Stimulated activated CD8-positive, alpha-beta memory T cell treated with anti-CD3 and anti-CD28 coated beads, Interleukin-4, amount 100 ng/mL, for 4 hours (primary cell): ENCODE data around the gene PHF20.
"Not testable (repeated sequence)": the region's sequence is repeated elsewhere in the genome, so short reads cannot be mapped to it uniquely, and the experiment has no call there.

Source experiments
- DNase-seq, 2 donors: peaks; one replicate each; pipeline ENCODE4 v3.0.0-alpha.2; 2020; ENCODE audit warnings: low read depth in 2 of 2, low spot score in 1 of 2

The PHF20 gene

GRCh38 chr20:35776513-35777101 is 4.8 kb downstream of the PHF20 start:
- DNase-seq = no peak

GRCh38 chr20:35783811-35784210 is 12.0 kb downstream of the PHF20 start:
- DNase-seq = not testable (repeated sequence)

GRCh38 chr20:35785541-35785940 is 13.7 kb downstream of the PHF20 start:
- DNase-seq = not testable (repeated sequence)

GRCh38 chr20:35788796-35789195 is 17.0 kb downstream of the PHF20 start:
- no peak for DNase-seq

DNA sequence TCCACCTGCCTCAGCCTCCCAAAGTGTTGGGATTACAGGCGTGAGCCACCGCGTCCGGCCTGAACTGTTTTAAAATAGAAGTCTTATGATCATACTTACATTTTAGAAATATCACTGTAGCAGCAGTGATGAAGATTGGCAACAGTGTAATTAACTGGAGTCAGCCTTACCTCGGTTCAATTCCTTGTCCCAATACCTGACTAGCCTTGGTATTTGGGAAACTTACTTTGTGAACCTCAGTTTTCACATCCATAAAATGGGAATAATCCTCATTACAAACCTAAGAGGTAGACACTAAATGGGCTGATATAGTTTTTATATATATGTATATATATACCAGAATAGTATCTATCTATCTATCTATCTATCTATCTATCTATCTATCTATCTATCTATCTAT is 19.3 kb downstream of the PHF20 start:
- DNase-seq = no peak

GRCh38 chr20:35791821-35792220 is 20.0 kb downstream of the PHF20 start:
- no peak for DNase-seq

GRCh38 chr20:35792740-35793139 is 20.9 kb downstream of the PHF20 start:
- no peak for DNase-seq

DNA sequence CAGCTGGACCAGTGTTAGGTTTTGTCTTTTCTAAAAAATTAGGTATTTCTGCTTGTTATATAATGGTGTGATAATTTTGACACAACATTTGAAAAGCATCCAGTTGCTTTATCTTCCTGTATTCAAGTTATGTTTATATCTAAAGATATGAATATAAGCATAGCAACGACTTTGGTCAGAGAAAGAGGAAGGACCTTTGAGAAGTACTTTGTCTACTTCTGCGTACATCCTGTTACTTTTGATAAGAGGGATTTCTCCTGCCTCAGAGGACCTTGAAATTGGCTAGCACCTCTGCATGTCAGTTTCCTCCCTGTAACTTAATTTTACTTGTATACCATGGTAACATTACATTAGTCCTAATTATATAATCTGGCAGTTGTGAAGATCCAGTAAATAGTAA is 24.8 kb downstream of the PHF20 start:
- no peak for DNase-seq

DNA sequence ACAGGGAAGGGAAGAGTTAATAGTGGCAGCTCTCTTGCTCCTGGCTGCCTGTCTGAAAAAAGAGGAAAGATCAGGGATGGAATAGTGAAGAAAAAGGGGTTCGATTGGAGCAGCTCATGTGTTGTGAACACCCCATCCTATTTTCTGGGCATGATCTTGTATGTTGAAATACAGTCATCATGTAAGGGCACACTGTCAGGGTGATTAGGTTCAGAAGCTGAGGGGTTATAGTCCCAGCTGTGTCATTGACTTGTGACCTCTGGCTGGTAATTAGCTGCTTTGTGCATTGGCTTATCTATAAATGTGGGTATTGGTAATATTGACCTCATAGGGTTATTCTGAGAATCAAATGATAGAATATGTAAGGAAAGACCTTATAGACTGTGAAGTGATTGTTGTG is 30.1 kb downstream of the PHF20 start:
- DNase-seq = no peak

- no peak for DNase-seq
Measured at GRCh38 chr20:35806075-35806474, 34.3 kb downstream of the PHF20 start.

GRCh38 chr20:35807877-35808276 is 36.1 kb downstream of the PHF20 start:
- no peak for DNase-seq

- DNase-seq = no peak
Measured at GRCh38 chr20:35820715-35821114, 48.9 kb downstream of the PHF20 start.

DNA sequence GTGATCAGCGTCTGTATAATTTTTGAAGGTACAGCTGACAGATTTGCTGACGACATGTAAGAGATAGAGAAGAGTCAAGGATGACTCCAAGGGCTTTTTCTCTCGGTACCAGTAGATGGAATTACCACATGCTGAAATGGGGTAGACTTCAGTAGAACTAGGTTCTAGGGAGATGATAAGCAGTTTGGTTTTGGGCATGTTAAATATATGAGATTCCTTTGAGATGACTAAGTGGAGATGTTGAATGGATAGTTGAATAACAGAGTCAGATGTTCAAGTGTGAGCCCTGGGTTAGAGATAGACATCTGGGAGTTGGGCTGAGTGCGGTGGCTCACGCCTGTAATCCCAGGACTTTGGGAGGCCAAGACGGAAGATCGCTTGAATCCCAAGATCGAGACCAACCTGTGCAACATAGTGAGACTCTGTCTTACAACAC is 50.0 kb downstream of the PHF20 start:
- no peak for DNase-seq

DNA sequence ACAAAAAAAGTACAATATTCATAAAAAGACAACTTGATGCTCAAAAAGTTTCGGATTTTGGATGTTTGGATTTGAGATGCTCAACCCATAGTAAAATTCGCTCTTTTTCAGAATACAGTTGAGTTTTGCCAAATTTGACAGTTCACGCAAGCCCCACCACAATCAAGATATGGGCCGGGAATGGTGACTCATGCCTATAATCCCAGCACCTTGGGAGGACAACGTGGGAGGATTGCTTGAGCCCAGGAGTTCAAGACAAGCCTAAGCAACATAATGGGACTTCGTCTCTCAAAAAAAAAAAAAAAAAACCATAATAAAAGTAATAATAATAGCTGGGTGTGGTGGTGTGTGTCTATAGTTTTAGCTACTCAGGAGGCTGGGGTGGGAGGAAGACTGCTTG is 51.3 kb downstream of the PHF20 start:
- DNase-seq = no peak

- DNase-seq = no peak
Measured at GRCh38 chr20:35823937-35824336, 52.1 kb downstream of the PHF20 start.

DNA sequence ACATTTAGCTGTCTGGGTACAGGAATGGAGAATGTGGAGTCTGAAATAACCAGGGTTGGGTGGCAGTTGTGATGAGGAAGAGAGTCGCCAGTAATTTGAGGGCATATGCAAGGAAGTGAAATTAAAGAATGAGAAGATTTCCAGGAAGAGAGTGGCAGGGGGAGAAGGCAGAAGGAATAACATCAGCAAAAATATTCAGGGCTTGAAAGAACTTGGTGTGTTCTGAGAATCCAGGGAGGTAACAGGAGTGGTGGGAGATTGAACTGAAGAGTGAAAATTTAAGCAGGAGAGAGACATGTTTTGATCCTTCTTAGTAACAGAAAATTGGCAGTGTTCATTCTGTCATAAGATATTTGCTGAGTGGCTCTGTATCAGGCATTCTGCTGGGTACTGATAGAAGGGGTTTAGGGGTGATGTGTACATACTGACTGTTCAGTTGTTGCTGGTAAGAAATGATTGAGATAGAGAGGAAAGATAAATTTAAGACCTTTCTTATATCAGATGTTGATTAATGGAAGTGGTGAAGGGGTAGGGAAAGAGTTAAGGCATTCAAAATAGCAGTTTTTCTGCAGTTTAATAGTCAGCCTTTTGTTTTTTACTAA is 54.7 kb downstream of the PHF20 start:
- no peak for DNase-seq

DNA sequence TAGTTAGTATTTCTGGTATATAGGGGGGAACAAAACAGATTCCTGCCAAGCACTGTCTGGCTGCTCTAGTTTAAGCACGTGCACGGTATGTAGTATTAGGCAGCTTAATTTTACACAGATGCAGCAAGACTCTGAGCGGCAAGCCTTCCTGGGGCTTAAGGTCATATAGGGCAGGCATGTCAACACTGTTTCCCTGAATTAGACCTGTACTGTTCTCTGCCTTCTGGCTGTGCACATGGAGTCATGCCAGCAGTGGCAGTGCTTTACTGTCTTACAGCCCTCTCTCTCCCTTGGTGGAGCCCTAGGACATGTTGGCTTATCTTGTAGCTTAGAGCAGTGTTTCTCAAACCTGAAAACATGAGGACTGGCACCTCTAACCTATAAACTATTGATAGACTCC is 56.6 kb downstream of the PHF20 start:
- DNase-seq = no peak

DNA sequence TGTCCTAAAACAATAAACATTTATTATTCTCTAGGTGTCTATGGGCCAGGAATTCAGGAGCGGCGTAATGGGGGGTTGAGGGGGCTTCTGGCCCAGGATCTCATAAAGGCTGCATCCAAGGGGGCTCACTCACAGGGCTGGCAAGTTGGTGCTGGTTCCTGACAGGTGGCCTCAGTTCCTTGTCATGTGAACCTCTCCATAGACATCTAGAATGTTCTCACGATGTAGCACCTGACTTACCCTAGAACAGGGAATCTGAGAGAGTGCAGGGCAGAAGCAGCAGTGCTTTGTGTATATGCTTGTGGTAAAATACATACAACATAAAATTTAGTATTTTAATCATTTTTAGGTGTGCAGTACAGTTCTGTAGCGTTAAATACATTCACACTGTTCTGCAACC is 57.1 kb downstream of the PHF20 start:
- DNase-seq = no peak

DNA sequence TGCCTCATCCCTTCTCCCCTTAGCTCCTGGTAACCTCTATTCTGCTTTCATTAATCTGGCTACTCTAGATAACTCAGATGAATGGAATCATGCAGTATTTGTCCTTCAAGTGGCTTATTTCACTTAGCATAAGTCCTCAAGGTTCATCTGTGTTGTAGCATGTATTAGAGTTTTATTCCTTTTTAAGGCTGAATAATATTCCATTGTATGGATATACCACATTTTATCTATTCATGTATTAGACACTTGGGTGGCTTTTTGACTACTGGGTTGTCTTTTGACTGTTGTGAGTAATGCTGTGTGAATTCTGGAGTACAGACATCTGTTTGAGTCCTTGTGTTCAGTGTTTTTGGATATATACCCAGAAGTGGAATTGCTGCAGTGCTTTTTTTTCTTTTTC is 58.4 kb downstream of the PHF20 start:
- no peak for DNase-seq

- no peak for DNase-seq
Measured at GRCh38 chr20:35831029-35831428, 59.2 kb downstream of the PHF20 start.

DNA sequence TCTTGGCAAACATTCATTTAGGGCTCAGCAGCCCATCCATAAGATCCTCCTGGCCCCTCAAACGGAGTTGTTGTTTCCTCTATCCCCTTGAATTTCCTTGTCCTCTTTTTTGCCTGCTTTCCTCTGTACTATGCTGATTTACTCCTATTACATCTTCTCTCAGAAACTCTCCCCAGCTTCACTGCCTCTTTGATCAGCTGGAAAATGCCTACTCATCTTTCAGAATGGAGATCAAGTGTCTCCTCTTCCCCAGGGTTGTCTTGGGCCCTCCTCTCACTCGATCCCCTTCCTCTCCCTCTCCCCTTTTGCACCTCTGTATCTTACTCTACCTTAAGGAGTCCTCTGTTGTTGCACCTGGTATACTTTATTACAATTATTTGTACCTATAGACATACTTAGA is 60.2 kb downstream of the PHF20 start:
- no peak for DNase-seq

- DNase-seq = no peak
Measured at GRCh38 chr20:35833241-35833640, 61.4 kb downstream of the PHF20 start.

GRCh38 chr20:35837577-35838195 is 65.9 kb downstream of the PHF20 start:
- no peak for DNase-seq
